CD4-positive, alpha-beta T cell treated with Interleukin-1 beta for 1 hour (primary cell): ENCODE data around the gene MFRP.

Experiments used
- DNase-seq, 2 donors: peaks; one replicate each; pipeline ENCODE4 v3.0.0-alpha.2; 2020 to 2022

Gene MFRP

GRCh38 chr11:119316729-119317591 is 29.5 kb downstream of the MFRP start, which contains the start of gene MCAM:
TSS of gene MCAM (minus strand) at chr11:119317130. CDS start at chr11:119317101, 29 bp downstream.
- no peak for DNase-seq

- no peak for DNase-seq
Observed at GRCh38 chr11:119316016-119316728, 30.3 kb downstream of the MFRP start.

- peak; percentile 45 to 51 for DNase-seq
Observed at GRCh38 chr11:119315131-119316015, 31.1 kb downstream of the MFRP start.

GRCh38 chr11:119314726-119315125 is 31.8 kb downstream of the MFRP start:
- DNase-seq: no peak

GRCh38 chr11:119310682-119311052 is 35.8 kb downstream of the MFRP start:
- no peak for DNase-seq

- DNase-seq: no peak
Observed at GRCh38 chr11:119309953-119310681, 36.4 kb downstream of the MFRP start.

- no peak for DNase-seq
Observed at GRCh38 chr11:119309411-119309810, 37.1 kb downstream of the MFRP start.

- DNase-seq: no peak
Observed at GRCh38 chr11:119307974-119308373, 38.5 kb downstream of the MFRP start.

- DNase-seq: no peak
Observed at GRCh38 chr11:119307219-119307618, 39.3 kb downstream of the MFRP start.

- DNase-seq: peak; percentile 17 to 62
Observed at GRCh38 chr11:119306373-119306890, 40.1 kb downstream of the MFRP start.

GRCh38 chr11:119305556-119306372 is 40.7 kb downstream of the MFRP start:
- no peak for DNase-seq

- no peak for DNase-seq
Observed at GRCh38 chr11:119303227-119303718, 43.2 kb downstream of the MFRP start.

- no peak for DNase-seq
Observed at GRCh38 chr11:119300198-119300964, 46.1 kb downstream of the MFRP start.

- DNase-seq: no peak
Observed at GRCh38 chr11:119299416-119299815, 47.1 kb downstream of the MFRP start.

- no peak for DNase-seq
Observed at GRCh38 chr11:119298726-119299125, 47.8 kb downstream of the MFRP start.

- no peak for DNase-seq
Observed at GRCh38 chr11:119297938-119298337, 48.6 kb downstream of the MFRP start.

- DNase-seq: no peak
Observed at GRCh38 chr11:119295178-119295577, 51.3 kb downstream of the MFRP start.

- no peak for DNase-seq
Observed at GRCh38 chr11:119293461-119293860, 53.0 kb downstream of the MFRP start.

GRCh38 chr11:119290894-119291497 is 55.5 kb downstream of the MFRP start:
- DNase-seq: no peak
